Endothelial cell of umbilical vein (primary cell): ENCODE data around the gene MID1IP1.

Experiments
- CTCF ChIP-seq, 2 donors: IDR thresholded peaks; 1 replicate in 1 of 2; 2 replicates in 1 of 2; pipeline ENCODE4 v1.5.1; 2011; ENCODE audit warnings: low read length in 2 of 2, mild to moderate bottlenecking in 2 of 2, moderate library complexity in 2 of 2, control low read depth in 1 of 2, inconsistent platforms in 1 of 2, low read depth in 1 of 2; ENCODE audit not compliant: insufficient read depth in 1 of 2; ENCODE audit errors: extremely low read depth in 1 of 2
- EZH2 ChIP-seq: IDR thresholded peaks from 2 replicates; pipeline ENCODE4 v1.6.1; 2012; ENCODE audit warnings: borderline replicate concordance, low read depth, mild to moderate bottlenecking, moderate library complexity, low read length, inconsistent platforms; ENCODE audit not compliant: severe bottlenecking
- FOS ChIP-seq: IDR thresholded peaks from 2 replicates; pipeline ENCODE4 v1.6.1; 2011; ENCODE audit warnings: mild to moderate bottlenecking, low read length, moderate library complexity, borderline replicate concordance; ENCODE audit not compliant: insufficient read depth
- GATA2 ChIP-seq: IDR thresholded peaks from 2 replicates; pipeline ENCODE4 v1.7.0; 2011; ENCODE audit warnings: low read depth, mild to moderate bottlenecking, moderate library complexity, mixed read lengths, low read length; ENCODE audit not compliant: insufficient read length, insufficient read depth
- JUN ChIP-seq: IDR thresholded peaks from 2 replicates; pipeline ENCODE4 v1.6.1; 2011; ENCODE audit warnings: borderline replicate concordance, low read depth; ENCODE audit not compliant: insufficient read length, insufficient read depth
- MAX ChIP-seq: IDR thresholded peaks from 2 replicates; pipeline ENCODE4 v1.6.1; 2011; ENCODE audit not compliant: insufficient read depth, insufficient read length
- MYC ChIP-seq: IDR thresholded peaks from one replicate; pipeline ENCODE4 v1.6.1; 2011; ENCODE audit warnings: mild to moderate bottlenecking, low read depth, low read length
- POLR2A ChIP-seq: IDR thresholded peaks from 2 replicates; pipeline ENCODE4 v1.6.1; 2012; ENCODE audit warnings: low read depth, mild to moderate bottlenecking, control low read depth, low read length
- POLR2AphosphoS5 ChIP-seq: IDR thresholded peaks from 2 replicates; pipeline ENCODE4 v1.6.1; 2012; ENCODE audit warnings: low read depth, mild to moderate bottlenecking, control low read depth, low read length, moderate library complexity; ENCODE audit not compliant: insufficient read depth

- TF ChIP-seq CTCF (IDR thresholded peaks at IDR 0.05; ENCODE audit: extremely low read depth in 1 of 2, insufficient read depth in 1 of 2, low read depth in 1 of 2, low read length in 2 of 2) (no peak), EZH2 (no peak), POLR2A (no peak), FOS (no peak), JUN (no peak), POLR2AphosphoS5 (no peak), MAX (no peak), GATA2 (no peak), MYC (no peak)
These were observed 5.8 kb downstream of the MID1IP1 start for GRCh38 chrX:38806875-38807621.
